ENCODE results near the gene KLHL26.

KLHL26 gene

DNA sequence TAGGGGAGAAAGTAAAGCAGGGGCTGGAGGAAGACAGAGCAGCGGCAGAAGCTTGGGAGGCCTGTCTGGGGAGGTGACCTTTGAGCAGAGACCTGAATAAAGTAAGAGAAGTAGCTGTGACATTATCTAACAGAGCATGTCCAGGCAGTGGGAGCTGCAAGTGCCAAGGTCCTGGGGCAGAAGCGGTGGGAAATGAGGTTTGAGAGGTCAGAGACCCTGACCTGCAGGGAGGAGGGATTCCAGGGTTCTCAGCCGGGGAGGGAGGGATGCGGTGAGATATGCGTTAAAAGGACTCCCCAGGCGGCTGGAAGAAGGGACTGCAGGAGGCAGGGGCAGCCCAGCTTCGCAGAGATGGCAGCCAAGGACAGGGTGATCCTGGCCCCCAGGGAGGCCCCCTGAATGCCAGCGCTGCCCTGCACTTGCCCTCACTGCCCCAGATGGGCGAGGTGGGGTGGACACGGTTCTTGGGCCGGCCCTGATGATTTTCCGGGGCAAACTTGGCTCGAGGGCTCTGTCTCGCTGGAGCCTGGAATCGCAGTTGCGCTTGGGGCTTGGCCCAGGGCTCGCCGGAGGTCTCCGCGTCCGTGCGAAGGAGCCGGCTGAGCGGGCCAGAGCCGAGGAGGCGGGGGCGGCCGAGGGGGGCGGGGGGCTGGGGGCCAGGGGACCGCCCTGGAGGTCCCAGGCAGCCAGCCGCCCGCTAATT, 33.4 kb upstream of the KLHL26 start:
- DNase-seq = no peak

DNA sequence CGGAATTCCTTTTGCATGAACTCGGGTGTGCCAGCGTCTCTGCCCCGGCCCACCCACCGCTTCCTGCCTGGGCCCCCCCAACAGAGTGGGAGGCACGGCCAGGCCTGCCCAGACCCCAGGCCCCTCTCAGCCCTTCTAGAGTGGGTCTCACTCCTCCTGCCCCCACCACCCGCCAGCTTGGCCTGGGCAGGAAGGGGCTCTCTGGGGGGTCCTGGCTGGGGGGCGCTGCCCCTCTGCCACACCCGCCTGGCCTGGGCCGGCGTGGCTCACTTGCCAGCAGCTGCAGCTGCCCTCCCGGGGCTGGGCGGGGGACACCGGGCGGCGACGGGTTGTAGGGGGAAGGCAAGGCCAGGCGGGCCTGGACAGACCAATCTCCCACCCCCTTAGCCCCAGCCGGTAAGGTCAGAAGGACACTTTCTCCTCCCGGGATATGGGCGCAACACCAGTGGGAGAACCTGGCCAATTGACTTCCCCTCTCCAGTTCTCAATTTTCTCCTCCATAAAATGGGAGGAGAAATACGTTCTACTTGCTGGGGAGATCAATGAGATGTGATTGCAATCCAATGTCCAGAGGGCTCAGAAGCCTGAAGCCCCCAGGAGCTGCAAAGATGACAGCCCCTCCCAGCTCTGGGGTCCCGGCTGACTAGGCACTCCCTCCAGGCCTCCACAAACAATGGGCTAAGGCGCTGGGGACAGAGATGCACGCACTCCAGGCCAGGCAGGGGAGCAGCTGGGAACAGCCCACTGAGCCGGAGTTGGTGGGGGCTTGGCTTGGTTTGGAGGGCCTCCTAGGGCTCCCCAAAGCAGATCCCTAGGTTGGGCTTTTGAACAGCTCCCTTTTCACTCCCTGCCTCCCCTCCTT, 32.6 kb upstream of the KLHL26 start:
- DNase-seq = no peak

DNA sequence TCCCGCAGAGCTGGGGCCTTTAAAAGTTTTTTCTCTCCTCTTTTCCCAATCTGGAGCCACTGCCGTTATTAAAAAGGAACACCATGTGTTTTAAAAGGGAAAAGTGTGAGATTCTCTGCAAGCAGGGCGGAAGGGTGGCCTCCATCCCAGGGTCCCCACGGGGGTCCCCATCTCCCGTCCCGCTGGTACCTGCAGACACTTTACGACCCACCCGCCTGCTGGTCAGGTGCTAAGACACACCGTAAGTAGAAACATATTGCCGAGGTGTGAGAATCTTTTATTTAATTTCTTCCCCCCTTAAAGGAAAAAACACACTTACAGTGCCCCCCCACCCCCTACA, 32.0 kb upstream of the KLHL26 start:
- DNase-seq = no peak

DNA sequence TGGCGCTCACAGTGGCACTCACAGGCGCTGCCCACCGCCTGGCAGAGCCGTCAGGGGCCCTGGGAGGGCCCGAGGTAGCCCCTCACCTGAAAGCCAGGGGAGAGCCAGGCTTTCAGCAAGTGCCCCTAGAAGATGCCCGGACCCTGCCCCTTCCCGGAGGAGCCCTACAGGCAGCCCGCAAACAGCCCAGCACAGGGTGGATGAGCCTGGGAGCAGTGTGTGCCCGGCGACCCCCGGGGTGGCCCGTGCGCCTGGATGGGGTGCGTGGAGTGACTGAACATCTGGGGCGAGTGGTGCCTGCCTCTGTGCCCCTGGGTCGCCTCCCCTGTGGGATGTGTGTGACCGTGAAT, 31.7 kb upstream of the KLHL26 start:
- no peak for DNase-seq

DNA sequence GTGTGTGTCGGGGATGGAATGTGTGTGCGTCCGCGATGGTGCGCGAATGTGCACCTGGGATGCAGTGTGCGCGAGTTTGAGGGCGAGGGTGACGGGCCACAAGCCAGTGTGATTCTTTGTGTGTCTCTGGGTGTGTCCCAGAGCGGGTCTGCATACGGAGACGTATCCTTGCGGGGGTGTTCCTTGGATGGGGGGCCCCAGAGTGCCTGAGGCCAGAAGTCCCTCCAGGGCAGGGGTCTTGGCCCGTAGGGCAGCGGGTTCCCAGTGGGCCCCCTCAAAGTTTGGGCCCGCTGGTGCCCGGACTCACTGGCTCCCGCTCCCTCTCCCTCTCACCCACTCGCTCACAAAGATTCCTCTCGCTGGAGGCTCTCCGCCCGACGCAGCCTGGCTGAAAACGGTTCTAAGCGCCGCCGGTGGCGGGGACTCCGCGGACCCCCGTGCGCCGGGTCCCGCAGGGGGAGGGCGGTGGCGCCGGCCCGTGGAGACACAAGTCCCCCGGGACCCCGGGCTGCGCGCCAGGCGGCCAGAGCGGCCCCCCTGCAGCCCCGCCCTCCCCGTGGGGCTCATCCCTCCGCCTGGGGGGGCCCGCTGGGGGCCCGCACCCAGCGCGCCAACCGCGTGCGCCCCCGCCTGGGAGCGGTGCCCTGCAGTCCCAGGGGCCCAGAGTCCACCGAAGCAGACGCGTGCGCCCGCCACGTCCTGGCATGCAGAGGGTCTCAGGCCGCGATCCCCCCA, 31.1 kb upstream of the KLHL26 start:
- no peak for DNase-seq

DNA sequence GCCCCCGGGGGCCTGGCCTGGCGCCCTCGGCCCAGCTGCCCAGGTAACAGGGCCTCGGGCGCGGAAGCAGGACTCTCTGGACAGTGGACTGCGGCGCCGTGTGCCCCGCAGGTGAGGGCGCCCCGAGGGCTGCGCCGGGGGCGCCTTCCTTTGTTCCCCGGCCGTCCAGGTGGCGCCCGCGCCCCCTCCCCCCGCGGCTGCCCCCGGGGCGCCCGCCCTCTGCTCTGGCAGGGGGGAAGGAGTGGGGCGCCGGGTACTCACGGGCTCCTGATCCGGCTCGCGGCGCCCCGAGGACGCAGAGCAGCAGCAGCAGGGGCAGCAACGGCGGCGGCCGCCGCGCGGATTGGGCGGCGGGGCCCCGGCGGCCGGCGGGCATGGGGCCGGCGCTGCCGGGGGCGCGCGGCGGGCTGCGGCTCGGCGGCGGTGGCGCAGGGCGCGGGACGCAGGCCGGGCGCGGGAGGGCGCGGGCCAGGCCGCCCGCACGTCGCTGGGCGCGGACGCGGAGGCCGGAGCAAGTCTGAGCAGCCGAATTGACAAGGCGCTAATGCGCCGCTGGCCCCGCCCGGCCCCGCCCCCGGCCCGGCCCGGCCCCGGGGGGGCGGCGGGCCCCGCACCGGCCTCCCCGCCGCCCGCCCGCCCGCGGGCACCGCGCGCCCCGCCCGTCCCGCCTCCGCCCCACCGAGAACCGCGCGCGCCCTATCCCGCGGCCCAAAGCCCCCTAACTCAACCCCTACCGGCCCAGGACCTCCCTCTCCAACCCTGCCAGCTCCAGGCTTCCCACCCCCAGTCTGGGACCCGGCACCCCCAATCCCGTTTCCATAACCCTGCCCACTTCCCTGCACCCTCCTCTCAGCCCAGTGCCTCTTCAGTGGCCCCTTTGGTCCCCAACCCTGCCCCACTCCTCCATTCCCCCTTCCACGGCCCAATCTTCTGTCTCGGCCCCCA, 30.3 kb upstream of the KLHL26 start, which contains the start of gene CRLF1:
Gene CRLF1, minus strand, starts transcription at position 519 of the 945 bp plus-strand sequence. Its CDS starts 143 bp downstream, at position 376.
- DNase-seq = no peak

DNA sequence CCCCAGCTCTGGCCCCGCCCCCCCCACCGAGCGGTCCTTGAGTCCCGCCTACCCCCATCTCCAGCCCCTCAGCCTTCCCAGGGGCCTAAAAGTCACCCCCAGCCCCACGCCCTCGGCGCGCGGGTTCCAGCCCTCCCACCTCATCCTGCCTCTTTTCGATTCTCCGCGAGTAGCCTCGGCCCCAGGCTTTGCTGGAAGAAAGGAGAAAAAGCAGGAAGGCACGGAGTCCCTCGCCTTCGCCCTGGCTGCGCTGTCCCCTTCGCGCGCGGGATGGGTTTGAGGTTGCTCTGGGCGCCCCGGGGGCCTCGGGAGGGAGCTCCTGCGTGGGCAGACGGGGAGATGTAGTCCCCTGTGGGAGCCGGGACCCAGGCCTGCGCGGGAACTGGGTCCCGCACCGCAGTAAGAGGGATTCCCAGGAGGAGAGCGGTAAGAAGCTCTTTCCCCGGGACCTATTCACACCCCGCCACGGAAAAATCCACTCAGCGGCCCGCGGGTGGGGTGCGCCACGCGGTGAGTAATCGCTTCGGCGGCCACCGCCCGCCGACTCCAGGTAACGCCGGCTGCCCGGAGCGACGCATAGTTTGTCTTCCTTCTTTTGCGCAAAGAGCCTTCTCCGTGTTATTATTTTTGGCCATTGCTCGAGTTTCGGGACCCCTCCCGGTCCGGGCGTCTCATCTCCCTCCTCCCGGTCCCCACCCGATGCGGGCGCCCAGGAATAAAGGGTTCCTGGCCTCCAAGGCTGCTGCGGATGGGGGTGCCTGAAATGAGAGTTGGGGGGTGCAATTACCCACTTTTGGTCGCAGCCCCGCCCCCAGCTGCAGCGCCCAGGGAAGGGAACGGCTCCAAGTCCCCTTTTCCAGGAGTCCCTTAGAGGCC, 29.4 kb upstream of the KLHL26 start:
- DNase-seq = no peak

DNA sequence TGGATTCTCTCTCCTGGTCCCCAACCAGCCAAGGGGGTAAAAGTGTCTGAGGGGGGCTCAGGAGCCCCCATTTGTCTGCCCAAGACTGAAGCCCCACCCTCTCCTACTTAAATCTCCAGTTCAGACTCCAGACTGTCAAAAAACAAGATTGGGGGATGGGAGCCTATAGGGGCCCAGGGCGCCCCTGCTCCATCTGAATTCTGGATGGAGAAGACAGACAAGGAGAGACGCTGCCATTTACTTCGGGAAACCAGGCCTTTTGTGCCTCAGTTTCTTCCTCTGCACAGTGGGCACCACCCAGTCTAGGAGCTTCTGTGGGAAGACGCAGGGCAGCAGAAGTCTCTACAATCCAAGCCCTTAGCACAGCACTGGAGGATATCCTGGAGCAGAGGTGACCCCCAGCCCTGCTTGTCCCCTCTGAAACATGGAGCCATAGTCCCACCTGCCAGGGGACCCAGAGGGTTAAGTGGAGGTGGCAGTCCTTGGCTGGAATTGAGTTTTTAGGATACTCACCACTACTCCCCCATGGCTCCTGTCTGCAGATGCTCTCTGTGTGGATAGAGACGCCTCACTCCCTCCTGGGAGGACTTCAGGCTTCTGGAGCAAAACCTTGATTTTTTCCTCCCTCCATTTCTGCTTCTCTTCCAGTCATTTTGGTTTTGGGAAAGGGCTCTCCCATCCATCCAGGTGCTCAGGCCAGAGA, 28.6 kb upstream of the KLHL26 start:
- no peak for DNase-seq

DNA sequence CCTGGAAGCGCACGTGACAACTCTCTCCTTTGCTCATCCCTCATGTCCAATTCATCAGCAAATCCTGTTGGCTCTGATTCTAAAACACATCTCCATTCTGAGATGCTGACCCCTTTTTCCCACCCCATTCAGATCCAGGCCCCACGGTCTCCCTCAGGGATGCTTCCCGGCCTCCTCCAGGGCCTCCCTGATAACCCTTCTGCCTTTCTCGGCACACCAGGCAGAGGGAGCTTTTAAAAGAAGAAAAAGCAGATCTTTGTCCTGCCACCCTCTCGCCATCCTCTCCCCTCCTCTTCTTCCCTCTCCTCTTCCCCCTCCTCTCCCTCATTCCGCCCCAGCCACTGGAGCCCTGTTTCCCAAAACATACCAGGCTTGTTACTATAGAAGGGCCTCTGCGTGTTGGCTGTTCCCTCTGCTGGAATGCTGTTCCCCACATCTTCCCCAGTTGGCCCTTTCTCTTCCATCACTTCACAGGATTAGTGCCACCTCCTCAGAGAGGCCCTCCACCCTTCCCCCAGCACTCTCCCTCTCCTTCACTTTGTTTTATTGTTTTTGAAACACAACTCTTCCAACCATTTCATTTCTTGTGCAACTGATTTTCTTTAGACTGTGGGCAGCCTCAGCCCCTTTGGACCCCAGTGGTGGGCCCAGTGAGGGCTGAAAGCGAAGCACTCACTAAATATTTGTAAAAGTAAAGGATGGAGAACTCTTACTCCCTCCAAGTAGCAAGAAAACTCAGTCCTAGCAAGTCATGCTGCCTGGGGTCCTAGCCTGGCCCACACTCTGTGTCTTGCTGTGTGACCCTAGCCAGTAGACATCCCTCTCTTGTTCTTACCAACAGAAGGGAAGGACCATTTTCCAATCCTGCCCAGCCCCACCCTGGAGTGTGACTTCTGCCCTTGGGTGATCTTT, 27.8 kb upstream of the KLHL26 start:
- DNase-seq = no peak

DNA sequence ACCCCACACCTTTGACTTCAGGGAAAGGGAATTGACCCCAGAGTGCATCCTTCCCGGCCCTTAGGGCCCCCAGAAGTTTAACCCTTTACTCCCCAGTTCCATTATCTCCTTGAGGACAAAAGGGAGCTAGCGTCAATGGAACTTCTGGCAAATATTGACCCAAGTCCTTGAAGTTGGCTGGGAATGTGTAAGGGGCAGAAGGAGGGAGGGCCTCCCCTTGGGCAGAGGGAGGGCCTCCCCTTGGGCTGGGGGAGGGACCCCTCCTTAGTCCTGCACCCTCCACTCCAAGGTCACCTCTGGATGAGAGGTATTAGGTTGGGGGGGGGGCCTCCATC, 27.1 kb upstream of the KLHL26 start:
- DNase-seq = no peak

DNA sequence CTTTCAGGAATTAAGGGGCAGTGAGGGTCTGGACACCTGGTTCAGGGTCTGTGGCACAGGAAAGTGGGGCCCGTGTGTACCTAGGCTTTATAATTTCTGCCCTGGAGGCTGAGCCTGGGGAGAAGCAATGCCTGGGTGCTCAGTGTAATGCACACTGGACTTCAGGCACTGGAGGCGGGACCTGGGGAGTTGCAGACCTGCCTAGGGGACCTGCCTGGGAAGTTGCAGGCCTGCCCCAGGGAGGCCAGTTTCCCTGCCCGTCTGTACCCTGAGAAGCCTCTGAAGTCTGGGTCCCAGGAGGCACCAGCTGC, 26.6 kb upstream of the KLHL26 start:
- no peak for DNase-seq

DNA sequence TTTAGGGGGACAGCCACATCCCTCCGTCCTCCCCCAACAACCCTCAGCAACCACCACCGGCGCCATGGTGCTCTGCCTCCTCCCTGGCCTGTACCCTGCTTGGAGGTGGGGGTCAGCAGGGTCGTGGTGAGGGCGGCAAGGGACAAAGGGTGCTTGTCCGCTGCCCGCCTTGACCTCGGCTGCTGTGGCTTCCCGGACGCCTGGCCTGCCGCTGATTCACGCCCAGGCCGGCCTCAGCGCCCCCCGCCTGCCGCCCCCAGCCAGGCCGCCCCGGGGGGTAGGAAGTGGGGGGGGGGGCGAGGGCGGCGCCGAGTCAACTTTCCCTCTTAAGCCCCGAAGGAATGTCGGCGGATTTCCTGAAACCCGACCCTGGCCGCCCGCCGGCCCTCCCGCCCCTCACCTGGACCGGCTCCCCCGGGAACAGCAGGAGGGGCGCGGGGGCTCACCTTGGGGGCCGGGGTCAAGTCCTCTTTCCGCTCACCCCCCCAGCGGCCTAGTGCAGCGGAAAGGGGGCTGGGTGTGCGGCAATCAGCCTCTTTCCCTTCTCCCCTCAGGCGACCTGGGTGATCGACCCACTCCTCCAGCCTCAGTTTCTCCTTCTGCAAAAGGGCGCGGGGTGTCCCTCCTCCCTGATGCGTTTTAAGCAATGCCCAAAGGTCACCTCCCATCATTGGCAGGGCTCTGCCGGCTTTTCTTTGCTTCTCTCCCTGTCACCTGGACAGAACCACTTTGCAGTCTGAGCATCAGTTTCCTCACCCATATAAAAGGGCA, 26.1 kb upstream of the KLHL26 start:
- no peak for DNase-seq

DNA sequence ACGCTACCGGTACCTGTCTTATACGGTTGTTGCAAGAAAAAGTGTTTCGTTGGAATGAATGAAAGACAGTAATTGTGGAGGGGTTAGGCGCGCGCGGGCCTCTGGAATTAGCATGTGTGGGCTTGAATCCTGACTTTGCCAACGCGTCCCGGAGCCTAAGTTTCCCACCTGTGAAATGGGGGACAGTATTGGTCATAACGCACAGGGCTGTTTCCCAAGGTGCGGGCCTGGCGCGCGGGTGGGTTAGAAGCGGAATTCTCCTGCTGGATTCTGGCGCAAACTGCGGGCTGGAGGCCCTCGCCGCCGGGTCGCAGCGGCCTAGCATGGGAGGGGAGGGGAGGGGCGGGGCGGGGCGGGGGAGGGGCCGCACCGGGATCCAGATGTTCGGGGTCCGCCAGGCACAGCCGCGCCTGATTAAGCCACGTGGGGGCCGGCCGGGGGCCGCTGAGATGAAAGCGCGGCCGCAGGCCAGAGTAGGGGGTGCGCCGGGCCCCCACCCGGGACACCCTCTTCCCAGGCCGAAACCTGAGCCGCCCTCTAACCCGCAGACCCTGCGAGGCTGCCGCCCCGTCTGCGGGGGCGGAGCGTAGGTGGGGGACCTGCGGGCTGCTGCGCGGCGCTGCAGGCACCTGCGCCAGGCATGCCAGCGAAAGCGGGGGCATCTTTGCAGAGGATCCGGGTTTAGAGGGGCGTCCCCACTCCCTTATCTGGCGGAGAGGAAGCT, 25.3 kb upstream of the KLHL26 start:
- DNase-seq = no peak

DNA sequence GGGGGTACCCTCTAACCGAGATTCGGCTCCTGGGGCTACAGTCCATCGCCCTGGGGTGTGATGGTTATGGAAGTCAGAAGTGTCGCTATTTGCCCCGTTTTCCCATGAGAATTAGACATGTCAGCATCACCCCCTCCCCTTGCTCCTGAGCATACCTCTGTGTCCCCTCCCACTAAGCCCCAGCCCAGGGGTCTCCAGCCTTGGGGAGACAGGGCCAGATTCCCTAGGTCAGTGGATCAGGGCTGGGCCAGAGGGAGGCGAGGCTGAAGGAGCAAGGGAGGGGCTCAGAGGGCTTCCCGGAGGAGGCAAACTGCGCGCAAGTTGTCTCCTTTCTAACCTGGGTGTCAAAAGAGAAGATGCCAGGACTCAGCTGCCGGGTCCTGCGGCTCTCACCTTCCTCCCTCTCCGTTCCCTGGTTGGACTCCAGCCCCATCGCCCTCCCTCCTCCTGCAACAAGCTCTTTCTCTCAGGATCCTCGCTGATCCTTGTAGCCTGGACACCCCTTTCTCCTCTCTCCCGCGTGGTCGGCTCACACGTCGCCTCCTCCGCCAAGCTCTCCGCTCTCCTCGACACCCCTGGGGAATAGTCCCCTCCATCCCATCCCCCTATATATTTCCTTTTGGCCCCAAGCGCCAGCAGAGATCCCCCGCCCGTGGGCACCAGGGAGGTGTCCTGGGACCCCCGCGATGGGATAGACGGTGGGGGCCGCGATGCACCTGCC, 24.6 kb upstream of the KLHL26 start:
- DNase-seq = no peak

DNA sequence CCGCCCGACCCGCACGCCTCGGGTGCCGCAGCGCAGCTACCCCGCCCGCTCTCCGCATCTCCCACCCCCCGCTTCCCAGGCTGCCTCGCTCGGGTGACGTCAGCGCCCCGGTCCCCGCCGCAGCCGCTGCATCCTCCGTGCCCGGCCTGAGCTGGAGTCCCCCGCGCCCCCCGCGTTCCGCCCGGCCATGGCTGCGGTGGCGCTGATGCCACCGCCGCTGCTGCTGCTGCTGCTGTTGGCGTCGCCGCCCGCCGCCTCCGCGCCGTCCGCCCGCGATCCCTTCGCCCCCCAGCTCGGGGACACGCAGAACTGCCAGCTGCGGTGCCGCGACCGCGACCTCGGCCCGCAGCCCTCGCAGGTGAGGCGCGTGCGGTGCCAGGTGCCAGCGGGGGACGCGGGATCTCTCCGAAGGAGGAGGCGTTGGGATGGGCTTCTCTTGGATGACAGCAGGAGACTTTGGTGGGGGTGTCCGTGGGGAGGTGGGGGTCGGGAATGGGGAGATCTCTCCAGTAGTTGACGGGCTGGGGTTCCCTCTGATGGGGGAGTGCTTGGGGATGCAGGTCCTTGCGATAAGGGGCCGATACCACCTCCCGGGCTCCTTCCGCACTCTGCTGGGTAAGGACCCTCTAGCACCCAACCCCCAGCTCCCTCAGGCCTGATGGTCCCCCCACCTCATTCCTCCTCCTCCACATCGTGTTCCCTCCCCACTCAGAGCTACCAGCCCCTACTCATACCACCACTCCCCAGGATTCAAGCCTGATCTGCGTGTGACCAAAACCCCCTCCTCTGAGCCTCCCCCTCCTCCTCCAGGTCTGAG, 23.8 kb upstream of the KLHL26 start, which contains the start of gene TMEM59L:
Gene TMEM59L, plus strand, starts transcription at position 99 of the 817 bp plus-strand sequence. Its CDS starts 89 bp downstream, at position 188.
- peak; percentile 24 for DNase-seq

DNA sequence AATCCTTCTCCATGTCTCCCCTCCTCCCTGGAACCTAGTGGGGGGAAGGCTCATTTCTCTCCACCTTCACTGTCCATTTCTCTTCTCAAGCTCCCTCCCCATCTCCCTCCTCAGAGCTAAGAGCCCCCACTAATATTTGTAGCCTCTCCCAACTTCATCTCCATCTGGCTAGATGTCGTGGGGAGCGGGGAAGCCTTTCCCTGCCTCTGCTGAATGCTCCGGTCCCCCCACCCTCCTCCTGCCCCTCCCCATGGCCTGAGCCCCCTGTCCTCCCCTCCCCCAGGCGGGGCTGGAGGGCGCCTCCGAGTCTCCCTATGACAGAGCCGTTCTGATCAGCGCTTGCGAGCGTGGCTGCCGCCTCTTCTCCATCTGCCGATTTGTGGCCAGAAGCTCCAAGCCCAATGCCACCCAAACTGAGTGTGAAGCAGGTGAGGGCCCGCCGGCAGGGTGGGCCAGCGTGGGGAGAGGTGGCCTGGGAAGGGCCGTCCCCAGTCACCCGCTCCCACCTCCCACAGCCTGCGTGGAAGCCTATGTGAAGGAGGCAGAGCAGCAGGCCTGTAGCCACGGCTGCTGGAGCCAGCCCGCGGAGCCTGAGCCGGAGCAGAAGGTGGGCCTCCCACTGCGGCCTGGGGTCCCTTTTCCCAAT, 23.1 kb upstream of the KLHL26 start:
- no peak for DNase-seq

Data from stimulated activated naive CD4-positive, alpha-beta T cell treated with Interleukin-2 at 50 U/mL for 16 hours (primary cell).